Mucosa of stomach (tissue), 1 donor: ENCODE measurements around the gene SPEF2.

ENCODE experiments used
- H3K27me3 ChIP-seq: one replicate; pipeline ENCODE4 v1.7.0; 2013; ENCODE audit warnings: mild to moderate bottlenecking, low read length; ENCODE audit not compliant: control insufficient read depth, insufficient read depth
- H3K36me3 ChIP-seq: one replicate; pipeline ENCODE4 v1.7.0; 2013; ENCODE audit warnings: low read length; ENCODE audit not compliant: control insufficient read depth, insufficient read depth
- H3K4me1 ChIP-seq: one replicate; pipeline ENCODE4 v1.7.0; 2013; ENCODE audit warnings: mild to moderate bottlenecking, low read length; ENCODE audit not compliant: control insufficient read depth, insufficient read depth
- H3K4me3 ChIP-seq: one replicate; pipeline ENCODE4 v1.7.0; 2013; ENCODE audit warnings: low read length
- H3K9ac ChIP-seq: one replicate; pipeline ENCODE4 v1.7.0; 2013; ENCODE audit warnings: mild to moderate bottlenecking, low read length, moderate library complexity
- H3K9me3 ChIP-seq: one replicate; pipeline ENCODE4 v1.7.0; 2013; ENCODE audit warnings: mild to moderate bottlenecking, low read length, moderate library complexity; ENCODE audit not compliant: control insufficient read depth
- donor health status: Pancreatic carcinoma.

SPEF2 gene

DNA sequence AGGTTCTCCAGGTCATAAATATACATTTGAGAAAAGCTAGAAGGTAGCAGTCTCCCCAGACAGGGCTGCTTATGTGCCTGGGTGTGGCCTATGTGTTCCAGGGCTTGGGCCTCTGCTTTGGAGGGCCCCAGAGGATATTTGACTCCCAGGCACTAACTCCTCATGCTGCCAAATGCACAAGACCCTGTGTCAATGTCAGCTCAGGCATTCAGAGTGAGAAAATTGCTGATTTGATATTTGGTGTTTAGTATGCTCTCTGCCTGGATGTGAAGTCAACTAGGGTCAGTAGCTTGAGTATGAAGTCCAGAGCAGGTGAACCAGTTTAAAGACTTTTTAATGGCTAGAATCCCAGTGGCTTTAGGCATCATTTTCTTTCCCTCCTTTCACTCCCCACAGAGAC lies 181.5 kb downstream of the SPEF2 start:
- H3K4me3 ChIP-seq = no peak overlapping the region
- no peaks in the 10 kb centered on the region for H3K36me3 ChIP-seq
- H3K27me3 ChIP-seq = no peaks in the 10 kb centered on the region
- H3K9me3 ChIP-seq = no peaks in the 10 kb centered on the region
- H3K9ac ChIP-seq = no peak overlapping the region
- no peaks in the 10 kb centered on the region for H3K4me1 ChIP-seq

DNA sequence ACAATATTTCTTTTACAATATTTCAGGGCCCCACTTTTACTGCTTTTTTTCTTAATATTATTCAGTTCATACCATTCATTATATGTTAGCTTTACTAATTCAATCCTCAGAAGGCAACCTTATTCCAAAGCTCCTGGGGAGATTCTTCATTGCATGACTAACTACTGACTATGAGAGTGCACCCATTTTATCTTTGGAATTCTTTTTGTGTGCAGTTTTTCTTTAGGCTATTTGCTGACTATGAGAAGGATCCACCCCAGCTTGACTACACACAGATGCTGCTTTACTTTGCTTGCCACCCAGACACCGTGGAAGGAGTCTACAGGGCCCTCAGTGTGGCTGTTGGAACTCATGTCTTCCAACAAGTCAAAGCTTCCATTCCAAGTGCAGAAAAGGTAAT lies 182.1 kb downstream of the SPEF2 start:
- Histone ChIP-seq H3K27me3 (no peaks in the 10 kb centered on the region), H3K4me1 (no peaks in the 10 kb centered on the region), H3K36me3 (no peaks in the 10 kb centered on the region), H3K9ac (no peak overlapping the region), H3K9me3 (no peaks in the 10 kb centered on the region), H3K4me3 (no peak overlapping the region)

DNA sequence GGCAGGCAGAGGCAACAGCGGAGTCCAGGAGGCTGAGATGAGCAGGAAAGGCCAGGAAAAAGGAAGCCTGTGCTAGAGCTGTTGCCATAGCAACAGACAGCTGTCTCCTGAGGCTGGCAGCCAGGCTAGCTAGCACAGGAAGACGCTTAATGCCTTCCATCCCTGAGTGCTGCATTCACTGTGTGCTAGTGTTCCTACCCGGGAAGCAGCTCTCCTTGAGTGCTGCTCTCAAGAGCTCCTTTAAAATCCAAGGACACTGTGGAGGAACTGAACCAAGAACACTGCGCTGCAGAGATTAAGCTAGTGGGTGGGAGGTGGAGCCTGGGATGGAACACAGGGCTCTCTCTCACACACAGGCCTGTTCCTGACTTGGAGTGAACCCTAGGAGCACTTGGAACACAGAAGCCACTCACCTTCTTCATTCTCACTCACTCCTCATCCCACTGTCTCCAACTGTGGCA lies 185.6 kb downstream of the SPEF2 start:
- Histone ChIP-seq H3K9ac (no peak overlapping the region), H3K9me3 (no peaks in the 10 kb centered on the region), H3K27me3 (no peaks in the 10 kb centered on the region), H3K36me3 (no peaks in the 10 kb centered on the region), H3K4me3 (no peak overlapping the region), H3K4me1 (no peaks in the 10 kb centered on the region)

DNA sequence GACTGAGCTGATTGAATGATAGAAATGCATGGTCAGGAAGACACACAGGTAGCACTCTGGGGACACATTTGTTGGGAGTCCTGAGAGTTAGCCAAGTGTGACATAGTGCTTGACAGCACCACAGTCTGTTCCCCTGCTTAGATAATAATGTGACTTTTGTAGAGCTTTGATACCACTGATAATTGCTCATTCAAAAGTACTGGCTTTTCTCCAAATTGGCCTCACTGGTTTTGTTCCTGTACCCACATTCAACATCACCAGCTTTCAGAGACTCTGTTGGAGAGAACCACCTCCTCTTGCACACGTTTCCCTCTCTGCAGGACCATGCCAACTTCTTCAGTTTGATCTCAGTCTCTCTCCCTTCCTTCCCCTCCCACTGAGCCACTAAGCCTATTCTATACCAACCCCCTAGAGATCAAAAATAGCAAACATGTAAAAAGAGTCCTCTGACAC lies 186.6 kb downstream of the SPEF2 start:
- H3K27me3 ChIP-seq = no peaks in the 10 kb centered on the region
- H3K9ac ChIP-seq = no peak overlapping the region
- H3K4me1 ChIP-seq = no peaks in the 10 kb centered on the region
- H3K4me3 ChIP-seq = no peak overlapping the region
- H3K36me3 ChIP-seq = no peaks in the 10 kb centered on the region
- no peaks in the 10 kb centered on the region for H3K9me3 ChIP-seq

DNA sequence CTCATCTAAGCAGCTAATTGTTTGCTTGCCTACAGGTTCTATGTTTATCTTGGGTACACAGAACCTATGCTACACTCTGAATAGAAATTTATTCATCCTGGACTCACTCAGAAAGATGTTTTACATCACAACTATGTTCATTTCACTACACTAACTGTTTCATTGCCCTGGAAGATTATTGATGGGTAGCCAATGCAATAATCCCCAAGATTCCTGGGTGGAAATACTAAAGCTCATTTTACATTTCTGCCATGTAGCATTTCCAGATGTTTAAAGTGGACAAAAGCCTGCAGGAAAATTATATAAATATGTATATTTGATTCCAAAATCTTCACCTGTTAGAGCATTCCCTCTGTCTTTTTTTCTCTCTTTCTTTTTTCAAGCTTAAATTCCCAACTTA lies 187.2 kb downstream of the SPEF2 start:
- no peaks in the 10 kb centered on the region for H3K36me3 ChIP-seq
- H3K4me1 ChIP-seq = no peaks in the 10 kb centered on the region
- H3K27me3 ChIP-seq = no peaks in the 10 kb centered on the region
- no peak overlapping the region for H3K9ac ChIP-seq
- no peak overlapping the region for H3K4me3 ChIP-seq
- no peaks in the 10 kb centered on the region for H3K9me3 ChIP-seq

DNA sequence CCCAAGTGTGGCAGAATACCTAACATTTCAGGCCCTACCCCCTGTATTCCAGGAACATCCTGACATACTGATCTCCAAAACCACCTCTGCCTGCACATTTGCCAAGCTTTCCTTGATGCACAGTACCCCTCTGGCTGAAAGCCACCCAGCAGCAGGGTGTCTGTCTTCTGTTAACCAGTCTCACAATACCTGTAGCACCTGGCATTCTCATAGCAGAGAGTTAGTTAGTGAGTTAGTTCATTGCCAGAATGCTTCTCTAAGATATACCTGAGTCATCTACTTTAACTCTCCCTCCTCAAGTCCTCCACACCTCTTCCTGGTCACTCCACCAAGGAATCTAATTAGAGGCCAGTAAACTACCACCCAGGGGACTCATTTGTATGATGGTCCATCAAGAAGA lies 192.9 kb downstream of the SPEF2 start:
- Histone ChIP-seq H3K27me3 (no peaks in the 10 kb centered on the region), H3K9me3 (no peaks in the 10 kb centered on the region), H3K36me3 (no peaks in the 10 kb centered on the region), H3K4me1 (no peaks in the 10 kb centered on the region), H3K9ac (no peak overlapping the region), H3K4me3 (no peak overlapping the region)

DNA sequence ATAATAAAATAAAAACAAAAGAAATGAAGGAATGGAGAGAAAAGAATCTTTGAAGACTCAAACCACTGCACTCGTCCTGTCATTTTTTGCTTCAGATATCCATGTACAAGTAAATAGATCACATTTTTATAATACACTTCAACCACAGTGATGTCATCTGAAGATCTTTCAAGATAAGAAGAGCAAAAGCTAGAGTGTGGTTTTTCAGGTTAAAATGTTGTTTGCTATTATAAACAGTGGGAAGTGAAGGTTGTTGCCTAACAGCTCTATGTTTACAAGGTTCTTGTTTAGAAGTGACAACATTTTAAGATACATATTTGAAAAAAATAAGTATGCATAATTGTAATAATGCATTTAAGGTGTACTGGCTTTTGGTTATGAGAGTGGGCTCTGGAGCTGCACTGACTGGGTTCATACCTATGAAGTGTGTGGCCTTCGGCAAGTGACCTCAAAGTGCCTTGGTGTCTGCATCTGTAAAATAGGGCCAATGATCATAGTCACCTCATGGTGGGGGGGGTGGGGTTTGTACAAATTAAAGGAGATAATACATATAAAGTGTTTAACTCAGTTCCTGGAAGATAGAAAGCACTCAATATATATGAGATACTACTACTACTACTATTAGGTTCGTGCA lies 193.6 kb downstream of the SPEF2 start:
- Histone ChIP-seq H3K27me3 (no peaks in the 10 kb centered on the region), H3K9ac (no peak overlapping the region), H3K36me3 (no peaks in the 10 kb centered on the region), H3K9me3 (no peaks in the 10 kb centered on the region), H3K4me3 (no peak overlapping the region), H3K4me1 (no peaks in the 10 kb centered on the region)

DNA sequence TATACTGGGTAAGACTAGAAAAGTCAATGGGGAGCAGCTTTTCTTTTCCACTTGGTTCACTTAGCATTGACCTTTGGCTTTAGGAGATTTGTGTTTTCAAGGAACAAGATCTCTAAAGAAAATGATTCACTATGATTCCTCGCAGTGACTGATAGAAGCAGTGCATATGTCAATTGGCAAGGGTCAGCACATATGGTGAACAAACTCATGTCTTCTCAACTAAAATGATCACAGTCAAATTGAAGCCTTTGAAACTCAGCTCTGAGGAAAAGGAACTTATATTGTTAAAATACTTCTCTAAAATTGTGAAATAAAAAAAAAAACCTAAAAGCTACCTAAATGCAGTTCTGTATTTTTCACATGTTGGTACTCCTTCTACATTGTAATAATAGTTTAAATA lies 195.9 kb downstream of the SPEF2 start:
- no peak overlapping the region for H3K9ac ChIP-seq
- H3K4me1 ChIP-seq = no peaks in the 10 kb centered on the region
- H3K27me3 ChIP-seq = no peaks in the 10 kb centered on the region
- H3K36me3 ChIP-seq = no peaks in the 10 kb centered on the region
- H3K4me3 ChIP-seq = no peak overlapping the region
- H3K9me3 ChIP-seq = no peaks in the 10 kb centered on the region

DNA sequence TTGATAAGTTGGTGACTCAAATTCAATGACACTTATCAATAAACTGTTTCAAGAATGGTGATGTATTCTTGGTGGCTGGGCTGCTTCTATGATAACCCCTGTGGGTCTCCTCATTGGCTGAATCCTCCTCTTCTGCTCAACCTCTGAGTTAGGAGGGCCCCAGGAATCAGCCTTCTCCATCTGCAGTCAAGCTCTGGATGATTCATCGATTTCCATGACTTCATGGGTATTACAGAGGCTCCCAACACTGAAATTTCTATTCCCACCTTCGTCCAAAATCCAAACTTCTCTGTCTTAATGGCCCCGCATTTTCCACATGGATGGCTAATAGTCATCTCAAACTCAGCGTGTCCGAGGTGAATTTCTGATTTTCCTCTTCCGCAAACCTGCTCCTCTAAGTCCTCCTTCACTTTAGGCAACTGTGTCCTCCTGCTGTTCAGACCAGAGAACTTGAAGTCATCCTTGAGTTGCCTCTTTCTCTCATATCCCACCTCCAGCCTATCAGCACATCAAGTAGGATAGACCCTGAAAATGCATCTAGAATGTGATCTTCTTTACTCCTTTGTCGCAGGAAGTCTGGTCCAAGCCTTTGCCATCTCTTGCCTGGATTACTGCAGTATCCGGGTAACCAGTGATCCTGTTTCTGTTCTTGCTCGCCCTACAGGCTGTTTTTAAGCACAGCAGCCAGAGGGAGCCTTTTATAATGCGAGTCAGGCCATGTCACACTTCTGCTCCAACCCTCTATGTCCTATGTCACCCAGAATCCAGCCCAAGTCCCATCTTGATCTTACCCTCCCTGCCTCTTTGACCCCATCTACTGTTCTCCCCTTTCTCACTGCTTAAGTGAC lies 197.7 kb downstream of the SPEF2 start:
- Histone ChIP-seq H3K9ac (no peak overlapping the region), H3K4me1 (no peaks in the 10 kb centered on the region), H3K9me3 (no peaks in the 10 kb centered on the region), H3K36me3 (no peaks in the 10 kb centered on the region), H3K4me3 (no peak overlapping the region), H3K27me3 (no peaks in the 10 kb centered on the region)

DNA sequence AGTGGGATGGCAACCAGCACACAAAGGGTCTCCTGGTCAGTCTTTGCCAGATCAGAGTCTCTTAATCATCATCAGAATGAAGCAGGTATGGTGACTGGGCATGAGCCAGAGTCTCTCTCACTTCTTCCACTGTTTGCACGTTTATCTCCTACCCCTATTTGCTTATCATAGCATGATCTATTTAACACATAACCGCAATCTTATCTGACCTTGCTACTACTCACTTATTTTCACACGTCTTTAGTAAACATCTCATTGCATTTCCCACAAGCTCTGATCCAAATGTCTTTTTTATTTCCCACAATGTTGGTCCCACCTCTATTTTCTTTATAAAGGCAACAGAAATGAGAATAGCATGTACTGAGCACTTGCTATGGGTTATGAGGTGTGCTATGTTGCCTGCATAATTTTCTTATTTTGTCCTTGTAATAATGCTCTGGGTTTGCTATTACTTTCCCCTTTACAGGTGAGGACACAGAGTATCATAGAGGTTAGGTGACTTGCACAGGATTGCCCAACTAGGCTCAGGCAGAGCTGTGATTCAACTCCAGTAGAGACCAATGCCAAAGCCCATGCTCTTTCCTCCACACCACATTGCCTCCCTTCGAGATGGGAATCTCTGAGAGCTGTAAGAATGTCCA lies 199.3 kb downstream of the SPEF2 start:
- H3K4me1 ChIP-seq = no peaks in the 10 kb centered on the region
- H3K27me3 ChIP-seq = no peaks in the 10 kb centered on the region
- no peaks in the 10 kb centered on the region for H3K36me3 ChIP-seq
- no peak overlapping the region for H3K9ac ChIP-seq
- H3K9me3 ChIP-seq = no peaks in the 10 kb centered on the region
- H3K4me3 ChIP-seq = no peak overlapping the region

DNA sequence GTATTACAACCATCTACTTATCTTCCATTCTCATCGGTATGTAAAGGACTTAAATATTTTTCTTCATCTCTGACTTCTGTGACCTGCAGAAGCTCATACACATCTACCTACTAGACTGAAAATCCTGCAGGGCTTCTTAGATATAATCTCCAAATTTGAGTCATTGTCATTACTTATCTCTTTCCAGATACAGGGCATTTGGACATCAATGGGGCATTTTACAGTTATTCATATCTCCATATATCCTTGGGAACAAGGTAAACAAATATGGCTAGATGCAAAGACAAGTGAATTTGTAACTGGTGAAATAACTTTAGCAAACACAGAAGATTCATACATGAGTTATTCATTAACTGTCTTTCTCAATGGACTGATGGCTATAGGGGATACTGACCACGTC lies 201.4 kb downstream of the SPEF2 start:
- no peak overlapping the region for H3K4me3 ChIP-seq
- no peak overlapping the region for H3K9ac ChIP-seq
- no peaks in the 10 kb centered on the region for H3K36me3 ChIP-seq
- no peaks in the 10 kb centered on the region for H3K27me3 ChIP-seq
- H3K9me3 ChIP-seq = no peaks in the 10 kb centered on the region
- H3K4me1 ChIP-seq = no peaks in the 10 kb centered on the region

DNA sequence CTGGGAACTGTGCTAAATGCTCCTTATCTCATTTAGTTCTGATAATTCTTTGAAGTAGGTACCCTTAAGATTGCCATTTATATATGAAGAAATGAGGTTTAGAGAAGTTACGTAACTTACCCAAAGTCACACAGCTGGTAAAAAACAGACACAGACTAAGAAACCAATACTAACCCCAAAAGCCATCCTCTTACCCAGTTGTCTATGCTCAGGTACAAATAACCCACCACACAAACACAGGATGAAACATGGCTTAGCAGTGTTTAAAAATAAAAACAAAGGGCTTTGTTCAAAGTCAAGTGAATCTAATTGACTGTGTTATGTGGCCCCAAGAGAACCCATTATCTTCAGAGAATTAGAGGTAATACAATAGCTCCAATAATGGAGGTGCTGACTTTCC lies 202.0 kb downstream of the SPEF2 start:
- H3K36me3 ChIP-seq = no peaks in the 10 kb centered on the region
- H3K27me3 ChIP-seq = no peaks in the 10 kb centered on the region

More for the DNA sequence above, 202.0 kb downstream of the SPEF2 start:
- Histone ChIP-seq H3K9ac (no peak overlapping the region), H3K4me1 (no peaks in the 10 kb centered on the region), H3K9me3 (no peaks in the 10 kb centered on the region), H3K4me3 (no peak overlapping the region)
